Activated CD4-positive, alpha-beta T cell treated with anti-CD3 and anti-CD28 coated beads, Interleukin-2, amount 10 ng/mL, durations not matched to agents 24 days and 14 days (primary cell): ENCODE results near the gene TLK1. TPM values are rescaled to one million over a fixed set of nuclear protein-coding genes. Genes with fewer than 3 reads are reported as not detected.
"Not testable (repeated sequence)": the region's sequence is repeated elsewhere in the genome, so short reads cannot be mapped to it uniquely, and the experiment has no call there.

ENCODE experiments used
- DNase-seq: peaks from one replicate; pipeline ENCODE4 v3.0.0; 2022
- H3K27ac Mint-ChIP-seq: one replicate; pipeline ENCODE4 v1.8.0; 2022; ENCODE audit warnings: mild to moderate bottlenecking, mixed read lengths
- H3K27me3 Mint-ChIP-seq: one replicate; pipeline ENCODE4 v1.8.0; 2022; ENCODE audit warnings: mixed read lengths
- H3K36me3 Mint-ChIP-seq: one replicate; pipeline ENCODE4 v1.8.0; 2022; ENCODE audit warnings: low read depth, mild to moderate bottlenecking, mixed read lengths
- H3K4me1 Mint-ChIP-seq: one replicate; pipeline ENCODE4 v1.8.0; 2021; ENCODE audit warnings: mixed read lengths
- H3K4me3 Mint-ChIP-seq: one replicate; pipeline ENCODE4 v1.8.0; 2022; ENCODE audit warnings: mild to moderate bottlenecking, moderate library complexity, mixed read lengths
- H3K9me3 Mint-ChIP-seq: one replicate; pipeline ENCODE4 v1.8.0; 2021; ENCODE audit warnings: mixed read lengths
- intact Hi-C: fragments of 100-400 bp; cut with micrococcal nuclease; formaldehyde crosslinking; loops from one replicate; pipeline ENCODE4 v1.15.1; 2023
- total RNA-seq: library from RNA; stranded (reverse); gene quantifications from 2 replicates; pipeline ENCODE4 v1.2.3, GENCODE V29; 2022

TLK1 gene
- total RNA-seq, 1 donor from 2014 or later: 94.9 TPM

GRCh38 chr2:171102802-171103201 is 57.9 kb downstream of the TLK1 start:
- Mint-ChIP-seq H3K27me3 (no peaks in the 10 kb centered on the region), H3K36me3 (peaks cover 59% of the 10 kb centered on the region), H3K9me3 (peaks cover 15% of the 10 kb centered on the region), H3K4me1 (peaks cover 21% of the 10 kb centered on the region), H3K4me3 (no peak overlapping the region), H3K27ac (no peak overlapping the region)
- DNase-seq: no peak
- intact Hi-C loops: no loop called here

DNA sequence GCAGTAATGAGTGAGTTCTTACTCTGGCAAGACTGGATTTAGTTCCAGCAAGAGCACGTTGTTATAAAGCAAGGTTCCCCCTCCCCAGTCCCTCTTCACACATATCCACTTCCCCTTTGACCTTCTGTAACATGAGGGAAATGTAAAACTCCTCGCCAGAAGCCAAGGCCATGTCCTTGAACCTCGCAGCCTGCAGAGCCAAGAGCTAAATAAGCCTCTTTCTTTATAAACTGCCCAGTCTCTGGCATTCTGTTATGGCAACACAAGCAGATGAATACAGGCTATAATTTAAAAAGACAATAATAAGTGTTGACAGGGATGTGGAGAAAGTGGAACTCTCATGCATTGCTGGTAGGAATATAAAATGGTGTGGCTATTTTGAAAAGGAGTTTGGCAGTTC is 60.3 kb downstream of the TLK1 start:
- intact Hi-C loops: no loop called here
- H3K27me3 Mint-ChIP-seq: no peaks in the 10 kb centered on the region
- peaks cover 18% of the 10 kb centered on the region for H3K9me3 Mint-ChIP-seq
- H3K4me3 Mint-ChIP-seq: no peak overlapping the region
- H3K36me3 Mint-ChIP-seq: peaks cover 66% of the 10 kb centered on the region
- H3K27ac Mint-ChIP-seq: no peak overlapping the region
- H3K4me1 Mint-ChIP-seq: peaks cover 22% of the 10 kb centered on the region
- DNase-seq: no peak

GRCh38 chr2:171098607-171099006 is 62.1 kb downstream of the TLK1 start:
- H3K36me3 Mint-ChIP-seq: peaks cover 60% of the 10 kb centered on the region
- DNase-seq: no peak
- intact Hi-C loops: no loop called here

DNA sequence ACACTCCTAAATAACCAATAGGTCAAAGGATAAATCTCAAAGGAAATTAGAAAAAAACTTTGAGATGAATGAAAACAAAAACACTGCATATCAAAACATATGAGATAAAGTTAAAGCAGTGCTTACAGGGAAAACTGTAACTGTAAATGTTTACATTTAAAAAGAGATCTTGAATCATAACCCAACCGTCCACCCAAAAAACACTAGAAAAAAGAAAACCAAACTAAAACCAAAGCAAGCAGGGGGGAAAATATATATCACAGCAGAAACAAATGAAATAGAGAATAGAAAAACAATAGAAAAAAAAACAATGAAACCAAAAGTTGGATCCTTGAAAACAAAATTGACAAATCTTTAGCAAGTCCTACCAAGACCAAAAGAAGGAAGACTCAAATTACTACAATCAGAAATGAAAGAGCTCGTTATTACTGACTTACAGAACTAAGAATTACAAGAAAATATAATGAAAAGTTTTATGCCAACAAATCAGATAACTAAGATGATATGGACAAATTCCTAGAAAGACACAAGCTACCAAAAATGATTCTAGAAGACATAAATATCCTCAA is 65.6 kb downstream of the TLK1 start:
- H3K4me1 Mint-ChIP-seq: peaks cover 26% of the 10 kb centered on the region
- intact Hi-C loops: loop anchor here (1.0 to 2.0 kb wide), 4 partner anchors 8 to 224 kb away; no protein-coding TSS in a partner anchor
- H3K9me3 Mint-ChIP-seq: peaks cover 15% of the 10 kb centered on the region
- H3K4me3 Mint-ChIP-seq: peak overlapping the region; percentile 7
- no peaks in the 10 kb centered on the region for H3K27me3 Mint-ChIP-seq
- peak overlapping the region; percentile 72 for H3K27ac Mint-ChIP-seq
- no peak for DNase-seq
- peaks cover 54% of the 10 kb centered on the region for H3K36me3 Mint-ChIP-seq

More at GRCh38 chr2:171098607-171099006, 62.1 kb downstream of the TLK1 start:
- no peaks in the 10 kb centered on the region for H3K27me3 Mint-ChIP-seq
- H3K9me3 Mint-ChIP-seq: peaks cover 18% of the 10 kb centered on the region
- H3K4me1 Mint-ChIP-seq: peaks cover 29% of the 10 kb centered on the region
- H3K27ac Mint-ChIP-seq: no peak overlapping the region
- H3K4me3 Mint-ChIP-seq: no peak overlapping the region

DNA sequence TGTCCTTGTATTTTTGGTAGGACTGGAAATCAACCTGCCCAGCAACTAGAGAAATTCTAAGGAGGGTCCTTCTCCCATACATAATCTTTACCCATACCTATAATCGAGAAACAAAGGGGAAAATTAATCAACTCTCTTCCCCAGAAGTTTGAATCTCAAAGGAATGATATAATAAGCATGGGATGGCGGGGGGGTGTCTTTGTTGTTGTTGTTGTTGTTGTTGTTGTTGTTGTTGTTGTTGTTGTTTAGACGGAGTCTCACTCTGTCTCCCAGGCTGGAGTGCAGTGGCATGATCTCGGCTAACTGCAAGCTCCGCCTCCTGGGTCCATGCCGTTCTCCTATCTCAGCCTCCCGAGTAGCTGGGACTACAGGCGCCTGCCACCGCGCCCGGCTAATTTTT is 69.2 kb downstream of the TLK1 start:
- Mint-ChIP-seq H3K36me3 (peaks cover 24% of the 10 kb centered on the region), H3K4me1 (peaks cover 52% of the 10 kb centered on the region)
- H3K4me3 Mint-ChIP-seq, H3K27ac Mint-ChIP-seq, H3K9me3 Mint-ChIP-seq, H3K27me3 Mint-ChIP-seq, intact Hi-C loops, DNase-seq: not testable (repeated sequence)

GRCh38 chr2:171089489-171089888 is 71.2 kb downstream of the TLK1 start:
- Mint-ChIP-seq H3K4me3 (no peak overlapping the region), H3K36me3 (peaks cover 17% of the 10 kb centered on the region), H3K9me3 (no peaks in the 10 kb centered on the region), H3K27me3 (no peaks in the 10 kb centered on the region), H3K4me1 (peaks cover 48% of the 10 kb centered on the region), H3K27ac (no peak overlapping the region)
- intact Hi-C loops: loop anchor here (10.0 kb wide), 1 partner anchor 155 kb away; no protein-coding TSS in a partner anchor
- DNase-seq: no peak

DNA sequence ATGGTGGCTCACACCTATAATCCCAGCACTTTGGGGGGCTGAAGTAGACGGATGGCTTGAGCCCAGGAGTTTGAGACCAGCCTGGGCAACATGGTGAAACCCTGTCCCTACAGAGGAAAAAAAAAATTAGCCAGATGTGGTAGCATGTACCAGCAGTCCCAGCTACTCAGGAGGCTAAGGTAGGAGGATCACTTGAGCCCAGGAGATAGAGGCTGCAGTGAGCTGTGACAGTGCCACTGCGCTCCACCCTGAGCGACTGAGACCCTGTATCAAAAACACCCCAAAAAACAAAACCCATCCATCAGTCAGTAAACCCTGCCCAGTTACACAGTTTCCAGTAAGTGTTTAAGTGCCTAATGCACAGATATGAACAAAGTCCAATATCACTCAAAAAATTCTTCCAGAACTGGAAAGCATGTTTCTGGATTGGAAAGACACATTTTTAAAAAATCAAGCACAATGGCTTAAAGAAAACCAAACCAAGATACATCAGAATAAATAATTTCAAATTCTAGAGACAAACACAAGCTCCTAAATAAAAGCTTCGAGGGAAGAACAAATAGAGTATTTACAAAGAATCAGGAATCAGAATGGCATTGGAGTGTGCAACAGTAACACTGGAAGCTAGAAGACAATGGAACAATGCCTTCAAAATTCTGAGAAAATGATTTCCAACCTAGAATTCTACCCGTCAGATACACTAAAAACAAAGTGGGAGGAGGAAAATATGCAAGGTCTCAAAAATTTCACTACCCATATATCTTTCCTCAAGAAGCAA is 72.4 kb downstream of the TLK1 start:
- peaks cover 16% of the 10 kb centered on the region for H3K36me3 Mint-ChIP-seq
- no peak for DNase-seq
- H3K27ac Mint-ChIP-seq: peak overlapping the region; percentile 79
- intact Hi-C loops: loop anchor here (10.0 kb wide), 1 partner anchor 157 kb away; no protein-coding TSS in a partner anchor
- peak overlapping the region; percentile 33 for H3K4me3 Mint-ChIP-seq
- no peaks in the 10 kb centered on the region for H3K9me3 Mint-ChIP-seq
- no peaks in the 10 kb centered on the region for H3K27me3 Mint-ChIP-seq
- H3K4me1 Mint-ChIP-seq: peaks cover 52% of the 10 kb centered on the region

DNA sequence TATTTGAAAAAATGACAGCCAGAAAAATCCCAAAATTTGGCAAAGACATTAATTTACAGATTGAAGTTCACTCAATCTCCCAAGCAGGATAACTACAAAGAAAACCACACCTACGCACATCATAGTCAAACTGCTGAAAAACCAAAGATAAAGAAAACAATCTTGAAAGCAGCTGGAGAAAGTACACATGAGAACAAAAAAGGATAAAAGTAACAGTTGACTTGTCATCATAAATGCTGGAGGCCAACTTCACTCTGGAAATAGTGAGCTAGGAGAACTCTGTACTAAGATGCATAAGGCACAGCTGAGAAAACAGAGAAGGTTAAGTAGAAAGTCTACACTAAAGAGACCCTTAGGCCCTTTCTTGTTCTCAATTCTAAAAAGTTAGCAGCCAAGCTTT is 73.1 kb downstream of the TLK1 start:
- intact Hi-C loops: loop anchor here (1.0 to 10.0 kb wide), 7 partner anchors 8 to 347 kb away; partner anchors contain the start of gene DCAF17
- peak overlapping the region; percentile 83 for H3K4me3 Mint-ChIP-seq
- no peaks in the 10 kb centered on the region for H3K9me3 Mint-ChIP-seq
- H3K4me1 Mint-ChIP-seq: peaks cover 49% of the 10 kb centered on the region
- H3K27ac Mint-ChIP-seq: peak overlapping the region; percentile 79
- no peak for DNase-seq
- peaks cover 18% of the 10 kb centered on the region for H3K36me3 Mint-ChIP-seq
- no peaks in the 10 kb centered on the region for H3K27me3 Mint-ChIP-seq

DNA sequence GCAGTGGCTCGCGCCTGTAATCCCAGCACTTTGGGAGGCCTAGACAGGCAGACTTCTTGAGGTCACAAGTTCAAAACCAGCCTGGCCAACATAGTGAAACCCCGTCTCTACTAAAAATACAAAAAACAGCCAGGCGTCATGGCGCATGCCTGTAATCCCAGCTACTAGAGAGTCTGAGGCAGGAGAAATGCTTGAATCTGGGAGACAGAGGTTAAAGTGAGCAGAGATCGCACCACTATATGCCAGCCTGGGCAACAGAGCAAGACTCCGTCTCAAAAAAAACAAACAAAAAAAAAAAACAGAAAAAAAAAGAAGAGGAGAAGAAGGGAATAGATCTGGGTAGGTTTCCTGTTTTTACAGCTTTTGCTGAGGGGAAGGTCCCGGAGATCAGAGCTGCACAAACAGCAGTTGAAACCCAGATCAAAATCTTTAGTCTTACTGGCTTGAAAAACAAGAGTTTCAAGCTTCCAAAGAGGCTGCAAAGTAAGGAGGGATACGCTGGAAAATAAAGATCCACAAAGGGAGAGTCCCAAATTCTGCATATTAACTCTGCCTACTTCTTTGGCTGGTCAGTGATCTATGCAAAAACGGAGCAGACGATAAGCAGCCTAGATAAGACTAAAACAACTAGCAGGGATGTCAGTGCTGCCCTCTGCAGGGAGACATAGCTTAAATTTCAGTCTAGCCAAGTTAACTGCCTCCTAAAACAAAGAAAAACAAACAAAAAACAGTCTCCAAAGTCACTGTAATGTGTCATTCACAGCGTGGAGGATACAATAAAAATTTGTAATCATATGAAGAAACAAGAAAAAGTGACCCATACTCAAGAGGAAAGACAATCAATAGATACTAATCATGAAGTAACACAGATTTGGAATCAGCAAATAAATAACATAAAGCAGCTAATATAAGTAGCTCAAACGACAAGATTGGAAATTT is 74.1 kb downstream of the TLK1 start:
- Mint-ChIP-seq H3K36me3 (peaks cover 16% of the 10 kb centered on the region), H3K4me1 (peaks cover 53% of the 10 kb centered on the region), H3K9me3 (no peaks in the 10 kb centered on the region), H3K27ac (peak overlapping the region; percentile 87), H3K4me3 (peak overlapping the region; percentile 83), H3K27me3 (no peaks in the 10 kb centered on the region)
- intact Hi-C loops: loop anchor here (1.0 to 10.0 kb wide), 9 partner anchors 9 to 348 kb away; partner anchors contain the start of gene DCAF17
- peak; percentile 84 for DNase-seq

DNA sequence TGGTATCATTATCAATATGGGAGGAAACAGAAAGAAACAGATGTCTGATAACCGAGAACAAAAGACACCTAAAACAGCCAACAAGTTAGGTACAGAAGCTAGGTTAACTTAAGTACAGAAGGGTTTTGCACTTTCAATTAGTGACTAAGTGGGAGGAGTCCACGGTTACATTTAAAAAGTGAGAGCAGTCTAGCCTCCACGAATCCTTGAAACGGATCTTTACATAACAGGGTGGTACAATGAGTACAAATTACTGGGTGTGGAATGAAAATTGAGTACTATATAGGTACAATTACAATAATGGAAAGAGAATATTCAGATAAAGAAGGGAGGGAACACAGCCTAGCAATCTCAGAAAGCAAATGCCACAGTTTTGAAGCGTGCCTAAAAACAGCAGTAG is 76.6 kb downstream of the TLK1 start:
- peaks cover 52% of the 10 kb centered on the region for H3K4me1 Mint-ChIP-seq
- H3K27ac Mint-ChIP-seq: peak overlapping the region; percentile 67
- H3K27me3 Mint-ChIP-seq: no peaks in the 10 kb centered on the region
- no peaks in the 10 kb centered on the region for H3K9me3 Mint-ChIP-seq
- peaks cover 24% of the 10 kb centered on the region for H3K36me3 Mint-ChIP-seq
- intact Hi-C loops: loop anchor here (10.0 kb wide), 1 partner anchor 161 kb away; no protein-coding TSS in a partner anchor
- peak; percentile 57 for DNase-seq
- peak overlapping the region; percentile 65 for H3K4me3 Mint-ChIP-seq

DNA sequence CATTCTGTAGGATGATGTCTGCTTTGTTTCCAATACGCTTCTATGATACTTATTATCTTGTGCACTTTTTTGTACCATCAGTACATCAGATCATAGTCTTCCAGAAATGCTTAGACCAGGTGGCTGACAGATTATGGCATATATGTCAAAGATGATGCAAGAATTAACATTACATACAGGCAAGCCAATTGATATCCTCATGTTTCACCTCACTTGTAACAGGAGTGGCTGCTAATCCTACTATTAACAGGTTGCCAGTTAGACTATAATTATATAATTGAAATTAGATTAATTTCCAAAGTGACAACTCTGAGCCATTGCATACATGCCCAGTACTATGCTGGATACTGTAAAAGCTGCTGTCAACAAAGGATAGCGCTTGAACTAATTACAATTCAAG is 77.2 kb downstream of the TLK1 start:
- Mint-ChIP-seq H3K9me3 (no peaks in the 10 kb centered on the region), H3K27ac (no peak overlapping the region), H3K4me1 (peaks cover 52% of the 10 kb centered on the region), H3K36me3 (peaks cover 28% of the 10 kb centered on the region), H3K27me3 (no peaks in the 10 kb centered on the region), H3K4me3 (no peak overlapping the region)
- intact Hi-C loops: loop anchor here (10.0 kb wide), 1 partner anchor 161 kb away; no protein-coding TSS in a partner anchor
- no peak for DNase-seq

GRCh38 chr2:171081649-171082111 is 79.0 kb downstream of the TLK1 start:
- intact Hi-C loops: loop anchor here (10.0 kb wide), 1 partner anchor 163 kb away; no protein-coding TSS in a partner anchor
- Mint-ChIP-seq H3K27ac (peak overlapping the region; percentile 4), H3K4me1 (peaks cover 44% of the 10 kb centered on the region), H3K36me3 (peaks cover 41% of the 10 kb centered on the region), H3K4me3 (no peak overlapping the region), H3K27me3 (no peaks in the 10 kb centered on the region), H3K9me3 (peaks cover 6% of the 10 kb centered on the region)
- DNase-seq: no peak

GRCh38 chr2:171080607-171081006 is 80.1 kb downstream of the TLK1 start:
- intact Hi-C loops: loop anchor here (10.0 kb wide), 1 partner anchor 164 kb away; no protein-coding TSS in a partner anchor
- DNase-seq: no peak
- Mint-ChIP-seq H3K27me3 (no peaks in the 10 kb centered on the region), H3K4me3 (no peak overlapping the region), H3K36me3 (peaks cover 50% of the 10 kb centered on the region), H3K9me3 (peaks cover 9% of the 10 kb centered on the region), H3K4me1 (peaks cover 42% of the 10 kb centered on the region), H3K27ac (no peak overlapping the region)
